GM12878 (cell line): ENCODE measurements around the gene SELE. TPM values are rescaled to one million over a fixed set of nuclear protein-coding genes. Genes with fewer than 3 reads are reported as not detected.

Experiments used
- HDAC2 ChIP-seq: fragments of 200-600 bp; sonication (generic); IDR thresholded peaks from 2 replicates; pipeline ENCODE4 v1.6.1; 2017
- JUND ChIP-seq: IDR thresholded peaks from 2 replicates; pipeline ENCODE4 v1.6.1; 2012; ENCODE audit warnings: low read depth, mild to moderate bottlenecking, low read length, improper control_type of control experiment, moderate library complexity
- MEF2B ChIP-seq: fragments of 450-650 bp; IDR thresholded peaks from 2 replicates; pipeline ENCODE4 v1.6.1; 2018; ENCODE audit warnings: mild to moderate bottlenecking, moderate library complexity; ENCODE audit not compliant: partially characterized antibody, poor library complexity, severe bottlenecking
- NFYB ChIP-seq: IDR thresholded peaks from 2 replicates; pipeline ENCODE4 v1.6.1; 2011; ENCODE audit warnings: low read depth, mild to moderate bottlenecking, low read length, improper control_type of control experiment, moderate library complexity; ENCODE audit not compliant: insufficient read depth
- YBX1 ChIP-seq: fragments of 450-650 bp; IDR thresholded peaks from 2 replicates; pipeline ENCODE4 v1.6.1; 2016; ENCODE audit warnings: antibody characterized with exemption
- polyA plus RNA-seq, 11 experiments: library from polyadenylated mRNA; depleted of rRNA in 4 of 11; unstranded in 6 of 11; stranded (reverse) in 5 of 11; fragments of >200 nt; fragmentation: Nextera tagmentation in 4 of 11; fragmentation: Illumina TruSeq in 1 of 11; extraction: Ambion mirVana in 4 of 11; extraction: Trizol in 1 of 11; gene quantifications; 1 replicate in 1 of 11; 2 replicates in 10 of 11; pipeline versions ENCODE4 v1.2.1 to v1.2.3, GENCODE V29; 2011 to 2016; ENCODE audit warnings: inconsistent platforms in 2 of 11, missing spikeins in 2 of 11, low read depth in 1 of 11
- total RNA-seq, 4 experiments: library from RNA; depleted of rRNA in 3 of 4; stranded (reverse); fragments of >200 nt in 3 of 4; fragmentation: Illumina TruSeq in 1 of 4; extraction: Trizol in 1 of 4; gene quantifications; 2 replicates each; pipeline versions ENCODE4 v1.2.1 to v1.2.3, GENCODE V29; 2013 to 2021
- TF ChIP-seq, protein P1 (sequence below): fragments of 450-650 bp; IDR thresholded peaks from 2 replicates; pipeline ENCODE4 v1.6.1; 2017; ENCODE audit warnings: mild to moderate bottlenecking, moderate library complexity
- TF ChIP-seq, protein P2 (sequence below): IDR thresholded peaks from 2 replicates; pipeline ENCODE4 v1.6.1; 2012; ENCODE audit warnings: low read length, inconsistent platforms
- TF ChIP-seq, protein P3 (sequence below): fragments of 450-650 bp; IDR thresholded peaks from 2 replicates; pipeline ENCODE4 v1.6.1; 2014; ENCODE audit warnings: mild to moderate bottlenecking

The SELE gene
- total and polyA plus RNA-seq, 10 of the 15 experiments (the other 5 are each of a cell fraction or from before 2014, with no cell fraction given) = not detected

DNA sequence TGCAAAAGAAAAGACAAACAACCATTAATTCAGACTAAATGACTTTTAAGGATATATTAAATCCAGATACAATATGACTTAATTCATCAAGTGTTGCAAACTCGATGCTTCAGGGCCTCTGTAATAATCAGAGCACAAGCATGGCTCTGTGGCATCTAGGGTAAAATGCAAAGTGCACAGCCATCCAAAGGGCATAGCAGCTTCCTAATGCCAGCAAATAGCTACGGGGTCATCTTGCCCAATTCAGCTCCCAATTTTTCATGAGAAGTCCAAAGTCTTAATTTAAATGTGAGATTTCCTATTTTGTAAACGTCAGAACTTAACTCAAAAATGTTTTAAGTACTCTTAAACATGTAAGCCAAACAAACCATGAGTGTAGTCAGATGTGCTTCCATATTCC, 7.9 kb downstream of the SELE start (continued):
- TF ChIP-seq, protein P1, sequence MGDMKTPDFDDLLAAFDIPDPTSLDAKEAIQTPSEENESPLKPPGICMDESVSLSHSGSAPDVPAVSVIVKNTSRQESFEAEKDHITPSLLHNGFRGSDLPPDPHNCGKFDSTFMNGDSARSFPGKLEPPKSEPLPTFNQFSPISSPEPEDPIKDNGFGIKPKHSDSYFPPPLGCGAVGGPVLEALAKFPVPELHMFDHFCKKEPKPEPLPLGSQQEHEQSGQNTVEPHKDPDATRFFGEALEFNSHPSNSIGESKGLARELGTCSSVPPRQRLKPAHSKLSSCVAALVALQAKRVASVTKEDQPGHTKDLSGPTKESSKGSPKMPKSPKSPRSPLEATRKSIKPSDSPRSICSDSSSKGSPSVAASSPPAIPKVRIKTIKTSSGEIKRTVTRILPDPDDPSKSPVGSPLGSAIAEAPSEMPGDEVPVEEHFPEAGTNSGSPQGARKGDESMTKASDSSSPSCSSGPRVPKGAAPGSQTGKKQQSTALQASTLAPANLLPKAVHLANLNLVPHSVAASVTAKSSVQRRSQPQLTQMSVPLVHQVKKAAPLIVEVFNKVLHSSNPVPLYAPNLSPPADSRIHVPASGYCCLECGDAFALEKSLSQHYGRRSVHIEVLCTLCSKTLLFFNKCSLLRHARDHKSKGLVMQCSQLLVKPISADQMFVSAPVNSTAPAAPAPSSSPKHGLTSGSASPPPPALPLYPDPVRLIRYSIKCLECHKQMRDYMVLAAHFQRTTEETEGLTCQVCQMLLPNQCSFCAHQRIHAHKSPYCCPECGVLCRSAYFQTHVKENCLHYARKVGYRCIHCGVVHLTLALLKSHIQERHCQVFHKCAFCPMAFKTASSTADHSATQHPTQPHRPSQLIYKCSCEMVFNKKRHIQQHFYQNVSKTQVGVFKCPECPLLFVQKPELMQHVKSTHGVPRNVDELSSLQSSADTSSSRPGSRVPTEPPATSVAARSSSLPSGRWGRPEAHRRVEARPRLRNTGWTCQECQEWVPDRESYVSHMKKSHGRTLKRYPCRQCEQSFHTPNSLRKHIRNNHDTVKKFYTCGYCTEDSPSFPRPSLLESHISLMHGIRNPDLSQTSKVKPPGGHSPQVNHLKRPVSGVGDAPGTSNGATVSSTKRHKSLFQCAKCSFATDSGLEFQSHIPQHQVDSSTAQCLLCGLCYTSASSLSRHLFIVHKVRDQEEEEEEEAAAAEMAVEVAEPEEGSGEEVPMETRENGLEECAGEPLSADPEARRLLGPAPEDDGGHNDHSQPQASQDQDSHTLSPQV = no peak
- TF ChIP-seq JUND (no peak), MEF2B (no peak), HDAC2 (no peak), YBX1 (no peak), NFYB (no peak)
- TF ChIP-seq, protein P2, sequence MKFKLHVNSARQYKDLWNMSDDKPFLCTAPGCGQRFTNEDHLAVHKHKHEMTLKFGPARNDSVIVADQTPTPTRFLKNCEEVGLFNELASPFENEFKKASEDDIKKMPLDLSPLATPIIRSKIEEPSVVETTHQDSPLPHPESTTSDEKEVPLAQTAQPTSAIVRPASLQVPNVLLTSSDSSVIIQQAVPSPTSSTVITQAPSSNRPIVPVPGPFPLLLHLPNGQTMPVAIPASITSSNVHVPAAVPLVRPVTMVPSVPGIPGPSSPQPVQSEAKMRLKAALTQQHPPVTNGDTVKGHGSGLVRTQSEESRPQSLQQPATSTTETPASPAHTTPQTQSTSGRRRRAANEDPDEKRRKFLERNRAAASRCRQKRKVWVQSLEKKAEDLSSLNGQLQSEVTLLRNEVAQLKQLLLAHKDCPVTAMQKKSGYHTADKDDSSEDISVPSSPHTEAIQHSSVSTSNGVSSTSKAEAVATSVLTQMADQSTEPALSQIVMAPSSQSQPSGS = no peak
- TF ChIP-seq, protein P3, sequence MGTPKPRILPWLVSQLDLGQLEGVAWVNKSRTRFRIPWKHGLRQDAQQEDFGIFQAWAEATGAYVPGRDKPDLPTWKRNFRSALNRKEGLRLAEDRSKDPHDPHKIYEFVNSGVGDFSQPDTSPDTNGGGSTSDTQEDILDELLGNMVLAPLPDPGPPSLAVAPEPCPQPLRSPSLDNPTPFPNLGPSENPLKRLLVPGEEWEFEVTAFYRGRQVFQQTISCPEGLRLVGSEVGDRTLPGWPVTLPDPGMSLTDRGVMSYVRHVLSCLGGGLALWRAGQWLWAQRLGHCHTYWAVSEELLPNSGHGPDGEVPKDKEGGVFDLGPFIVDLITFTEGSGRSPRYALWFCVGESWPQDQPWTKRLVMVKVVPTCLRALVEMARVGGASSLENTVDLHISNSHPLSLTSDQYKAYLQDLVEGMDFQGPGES = no peak
- TF ChIP-seq, all 136 proteins: peak for 0
